Measurements from ENCODE around the gene ADSS2. TPM values are rescaled to one million over a fixed set of nuclear protein-coding genes. Genes with fewer than 3 reads are reported as not detected.
"Not testable (repeated sequence)": the region's sequence is repeated elsewhere in the genome, so short reads cannot be mapped to it uniquely, and the experiment has no call there.

ADSS2 gene
- total RNA-seq, 4 donors from 2014 or later = 33.7 to 59.9 (median 42.2) TPM

DNA sequence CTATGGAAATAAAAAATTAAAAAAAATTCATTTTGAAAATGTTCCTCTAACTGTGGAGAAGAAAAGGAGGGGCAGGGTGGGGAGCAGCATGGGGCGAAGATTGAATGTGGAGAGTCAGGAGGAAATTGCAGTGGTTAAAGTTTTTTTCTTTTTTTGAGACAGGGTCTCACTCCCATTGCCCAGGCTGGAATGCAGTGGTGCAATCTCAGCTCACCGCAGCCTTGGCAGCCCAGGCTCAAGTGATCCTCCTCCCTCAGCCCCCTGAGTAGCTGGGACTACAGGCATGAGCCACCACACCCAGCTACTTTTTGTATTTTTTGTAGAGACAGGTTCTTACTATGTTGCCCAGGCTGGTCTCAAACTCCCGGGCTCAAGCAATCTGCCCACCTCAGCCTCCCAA is 67.6 kb downstream of the ADSS2 start:
- DNase-seq = no peak

DNA sequence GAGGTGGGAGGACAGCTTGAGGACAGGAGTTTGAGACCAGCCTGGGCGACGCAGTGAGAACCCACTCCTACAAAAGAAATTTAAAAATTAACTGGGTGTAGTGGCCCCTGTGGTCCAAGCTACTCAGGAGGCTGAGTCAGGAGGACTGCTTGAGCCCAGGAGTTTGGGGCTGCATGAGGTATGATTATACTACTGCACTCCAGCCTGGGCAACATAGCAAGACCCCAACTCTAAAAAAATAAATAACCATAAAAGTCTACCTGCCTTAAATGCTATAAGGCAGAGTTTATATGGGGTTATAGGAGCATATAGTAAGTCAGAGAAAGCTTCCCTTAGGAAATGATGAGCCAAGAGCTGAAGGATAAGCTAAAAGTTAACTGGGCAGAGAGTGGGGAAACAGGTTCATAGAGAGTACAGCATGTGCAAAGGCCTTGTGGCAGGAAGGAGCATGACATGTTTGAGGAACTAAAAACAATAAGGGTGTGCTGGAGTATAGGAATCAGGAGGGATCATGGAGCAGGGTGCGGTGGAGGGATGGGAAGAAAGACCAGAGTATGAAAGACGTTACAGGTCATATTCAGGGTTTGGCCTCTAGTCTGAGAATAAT is 68.3 kb downstream of the ADSS2 start:
- TF ChIP-seq CTCF (IDR thresholded peaks at IDR 0.05) (no peak), POLR2A (IDR thresholded peaks at IDR 0.05) (no peak)
- no peaks in the 10 kb centered on the region for H3K9me3 ChIP-seq
- no peak for DNase-seq
- no peak overlapping the region for H3K27ac ChIP-seq
- H3K4me1 ChIP-seq = no peaks in the 10 kb centered on the region
- intact Hi-C loops (cut with DNase I) = no loop called here
- no peaks in the 10 kb centered on the region for H3K27me3 ChIP-seq
- H3K4me3 ChIP-seq (replicated peaks in 1 of 3) = no peak overlapping the region
- H3K36me3 ChIP-seq = no peaks in the 10 kb centered on the region
- WGBS, 2 donors = 96 to 98% methylated on average over 4 of the region's 4 CpGs

More for the DNA sequence above, 67.6 kb downstream of the ADSS2 start:
- H3K4me1 ChIP-seq = no peaks in the 10 kb centered on the region
- H3K27me3 ChIP-seq = no peaks in the 10 kb centered on the region
- 89 to 91% methylated on average over 3 of the region's 3 CpGs for WGBS, 2 donors
- no peak for TF ChIP-seq CTCF (IDR thresholded peaks at IDR 0.05)
- TF ChIP-seq POLR2A (IDR thresholded peaks at IDR 0.05) = no peak
- intact Hi-C loops (cut with DNase I) = no loop called here
- H3K36me3 ChIP-seq = no peaks in the 10 kb centered on the region
- no peak overlapping the region for H3K4me3 ChIP-seq (replicated peaks in 1 of 3)
- H3K27ac ChIP-seq = no peak overlapping the region
- no peaks in the 10 kb centered on the region for H3K9me3 ChIP-seq

- H3K9me3 ChIP-seq = no peaks in the 10 kb centered on the region
- no peak overlapping the region for H3K4me3 ChIP-seq (replicated peaks in 1 of 3)
- intact Hi-C loops (cut with DNase I) = no loop called here
- DNase-seq = no peak
- 84 to 87% methylated on average over 7 of the region's 7 CpGs for WGBS, 2 donors
- H3K4me1 ChIP-seq = no peaks in the 10 kb centered on the region
- H3K27me3 ChIP-seq = no peaks in the 10 kb centered on the region
- no peaks in the 10 kb centered on the region for H3K36me3 ChIP-seq
- H3K27ac ChIP-seq = no peak overlapping the region
- TF ChIP-seq CTCF (IDR thresholded peaks at IDR 0.05) (no peak), POLR2A (IDR thresholded peaks at IDR 0.05) (no peak)
Measured at GRCh38 chr1:244381878-244382565, 69.7 kb downstream of the ADSS2 start.

DNA sequence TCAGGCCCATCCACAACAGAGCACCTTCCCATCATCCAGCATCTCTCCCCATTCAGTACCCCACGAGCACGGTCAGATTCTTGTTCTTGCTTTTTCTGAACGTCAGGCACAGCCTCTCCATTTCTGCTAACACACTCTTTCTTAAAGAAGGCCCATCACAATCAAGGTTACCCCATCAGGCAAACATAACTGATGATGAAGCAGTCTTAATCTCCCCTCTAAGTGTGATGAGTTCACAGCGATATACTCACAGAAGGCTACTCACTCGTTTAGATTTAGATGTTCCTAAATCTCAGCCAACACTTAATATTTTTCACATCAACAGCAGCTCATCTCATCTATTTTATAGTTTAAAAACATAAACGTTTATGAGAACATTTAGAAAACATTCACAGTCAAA is 75.6 kb downstream of the ADSS2 start:
- H3K36me3 ChIP-seq = no peaks in the 10 kb centered on the region
- H3K4me3 ChIP-seq (replicated peaks in 1 of 3) = no peak overlapping the region
- 85 to 86% methylated on average over 6 of the region's 6 CpGs for whole genome bisulfite sequencing, 2 donors
- H3K4me1 ChIP-seq = no peaks in the 10 kb centered on the region
- no peaks in the 10 kb centered on the region for H3K27me3 ChIP-seq
- intact Hi-C loops (cut with DNase I) = no loop called here
- no peak for DNase-seq
- TF ChIP-seq POLR2A (IDR thresholded peaks at IDR 0.05) (no peak), CTCF (IDR thresholded peaks at IDR 0.05) (no peak)
- no peaks in the 10 kb centered on the region for H3K9me3 ChIP-seq
- no peak overlapping the region for H3K27ac ChIP-seq

DNA sequence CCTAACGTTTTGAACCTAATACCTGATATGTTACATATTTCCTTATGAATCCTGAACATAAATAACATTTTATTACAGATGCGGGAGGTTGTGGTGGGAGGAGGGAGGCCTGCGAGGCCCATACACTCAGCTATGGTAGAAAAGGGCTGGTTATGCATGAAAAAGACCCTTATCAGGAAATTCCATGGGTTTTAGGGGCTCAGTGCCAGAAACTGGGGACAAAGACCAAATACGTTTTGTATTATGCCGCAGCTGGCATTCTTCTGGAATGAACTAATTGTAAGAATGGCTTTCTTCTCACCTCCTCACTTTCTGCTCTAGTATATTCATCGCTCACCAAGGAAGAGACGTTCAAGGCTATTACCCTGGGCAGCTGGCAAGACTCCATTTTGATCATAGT is 76.7 kb downstream of the ADSS2 start:
- TF ChIP-seq CTCF (IDR thresholded peaks at IDR 0.05) (no peak), POLR2A (IDR thresholded peaks at IDR 0.05) (no peak)
- intact Hi-C loops (cut with DNase I) = no loop called here
- no peak for DNase-seq
- no peak overlapping the region for H3K4me3 ChIP-seq (replicated peaks in 1 of 3)
- H3K4me1 ChIP-seq = no peaks in the 10 kb centered on the region
- no peaks in the 10 kb centered on the region for H3K27me3 ChIP-seq
- H3K27ac ChIP-seq = no peak overlapping the region
- H3K9me3 ChIP-seq = no peaks in the 10 kb centered on the region
- H3K36me3 ChIP-seq = no peaks in the 10 kb centered on the region
- WGBS, 2 donors = 87 to 91% methylated on average over 7 of the region's 7 CpGs

- H3K36me3 ChIP-seq; H3K27ac ChIP-seq; DNase-seq; H3K4me3 ChIP-seq (replicated peaks in 1 of 3); H3K4me1 ChIP-seq; H3K27me3 ChIP-seq; intact Hi-C loops (cut with DNase I); H3K9me3 ChIP-seq: not testable (repeated sequence)
- WGBS, 2 donors = 86 to 99% methylated on average over 6 of the region's 6 CpGs
Measured at GRCh38 chr1:244374484-244374883, 77.2 kb downstream of the ADSS2 start.
